GM19240 (cell line): ENCODE data around the gene DPH5.

Source experiments
- DNase-seq: peaks from one replicate; pipeline ENCODE4 v3.0.0; 2011; ENCODE audit warnings: low spot score; ENCODE audit not compliant: insufficient read length

DPH5 gene

DNA sequence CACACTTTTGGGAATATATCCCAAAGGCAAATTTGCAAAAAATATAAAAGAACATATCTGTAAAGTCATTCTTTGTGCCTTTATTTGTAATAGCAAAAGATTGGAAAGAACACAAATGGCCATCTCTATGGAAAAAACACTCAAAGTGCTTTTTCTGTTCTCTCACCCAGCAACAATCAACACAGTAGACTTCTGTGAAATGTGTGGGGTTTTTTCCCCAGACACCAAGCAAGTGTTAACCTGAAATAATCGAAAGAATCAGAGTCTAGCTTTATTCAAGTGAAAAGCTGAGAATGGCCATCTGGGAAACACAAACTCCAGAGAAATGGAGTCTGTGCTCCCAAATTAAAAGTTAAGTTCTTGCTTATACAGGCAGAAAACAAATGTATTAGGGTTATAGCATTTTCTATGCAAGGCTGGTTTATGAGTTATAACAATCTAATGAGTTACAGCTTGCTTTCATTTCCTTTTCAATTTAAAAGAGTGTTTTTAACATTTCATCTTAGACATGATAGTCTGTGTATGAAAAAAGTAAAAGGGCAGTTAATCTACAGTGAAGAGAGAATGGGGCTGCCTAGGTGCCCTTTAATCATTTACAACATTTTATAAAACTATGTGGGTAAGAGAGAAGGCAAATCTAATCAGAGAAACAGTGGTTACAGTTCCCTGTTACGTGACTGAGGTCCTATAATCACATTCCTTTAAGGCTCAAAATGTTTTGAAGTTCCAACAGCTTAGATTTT is 83.1 kb downstream of the DPH5 start:
- DNase-seq: no peak

DNA sequence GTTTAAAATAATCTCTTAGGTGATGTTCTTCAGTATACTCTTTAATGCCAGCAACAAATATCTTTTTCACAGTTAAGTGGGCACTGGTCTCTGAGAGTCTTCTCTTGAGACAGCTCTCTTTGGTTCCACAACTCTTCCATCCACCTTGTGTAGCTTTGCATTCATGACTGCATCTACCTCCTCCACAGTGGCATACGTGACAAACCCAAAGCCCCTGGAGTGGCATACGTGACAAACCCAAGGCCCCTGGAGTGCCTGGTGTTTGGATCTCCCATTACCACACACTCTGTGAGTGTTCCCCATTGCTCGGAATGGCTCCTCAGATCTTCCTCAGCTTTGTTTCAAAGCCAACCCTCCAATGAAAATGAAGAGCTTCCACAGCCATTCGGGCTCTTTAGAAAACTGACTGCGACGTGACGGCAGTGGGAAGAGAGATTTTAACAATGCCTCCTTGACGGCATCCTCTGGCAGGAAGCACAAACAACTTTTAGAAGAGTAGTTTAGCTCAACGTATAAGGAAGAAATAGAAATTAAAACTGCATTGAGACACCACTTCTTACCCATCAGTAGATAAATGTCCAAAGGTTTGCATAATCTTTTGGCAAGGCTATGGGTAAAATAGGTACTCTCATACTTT is 83.9 kb downstream of the DPH5 start:
- DNase-seq: no peak

DNA sequence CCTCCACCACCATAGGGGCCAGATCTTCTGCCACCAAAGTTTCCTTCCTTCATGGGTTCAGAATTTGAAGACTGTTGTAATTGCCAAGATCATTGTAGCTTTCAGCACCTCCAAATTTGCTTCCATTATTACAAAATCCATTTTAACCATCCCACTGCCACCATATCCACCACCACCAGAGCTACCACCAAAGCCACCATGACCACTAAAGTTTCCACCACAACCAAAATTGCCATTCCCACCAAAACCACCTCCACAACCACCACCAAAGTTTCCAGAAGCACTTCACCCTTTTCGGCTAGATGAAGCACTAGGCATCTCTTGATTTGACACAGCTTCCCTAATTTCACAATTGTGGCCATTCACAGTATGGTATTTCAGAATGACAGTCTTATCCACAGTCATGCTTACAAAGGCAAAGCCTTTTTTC is 84.5 kb downstream of the DPH5 start:
- no peak for DNase-seq
